Keratinocyte (primary cell): ENCODE results near the gene KBTBD8. TPM values are rescaled to one million over a fixed set of nuclear protein-coding genes. Genes with fewer than 3 reads are reported as not detected.

Experiments
- DNase-seq: peaks from one replicate; pipeline ENCODE4 v3.0.0-alpha.2; 2011; ENCODE audit warnings: low read depth, missing footprints, low spot score
- FAIRE-seq: peaks from 2 replicates; lab custom pipeline; 2011; peaks lifted over from hg19 to GRCh38; lab: Jason Lieb, UNC
- H2AFZ ChIP-seq: 2 replicates; pipeline ENCODE4 v1.6.0; 2012; ENCODE audit warnings: low read length, control low read depth, inconsistent platforms; ENCODE audit not compliant: control insufficient read depth
- H3K27ac ChIP-seq: 2 replicates; pipeline ENCODE4 v1.5.1; 2011; ENCODE audit warnings: low read length; ENCODE audit not compliant: control insufficient read depth, insufficient read depth
- H3K27me3 ChIP-seq: 3 replicates; pipeline ENCODE4 v1.6.0; 2011; ENCODE audit warnings: low read length; ENCODE audit not compliant: control insufficient read depth, insufficient read depth; ENCODE audit errors: extremely low read depth
- H3K36me3 ChIP-seq, 2 experiments: 2 replicates in 1 of 2; 3 replicates in 1 of 2; pipeline ENCODE4 v1.5.1; 2011; ENCODE audit warnings: low read length in 2 of 2, mild to moderate bottlenecking in 1 of 2; ENCODE audit not compliant: control insufficient read depth in 2 of 2, insufficient read depth in 2 of 2; ENCODE audit errors: extremely low read depth in 1 of 2
- H3K4me1 ChIP-seq: 3 replicates; pipeline ENCODE4 v1.5.1; 2011; ENCODE audit warnings: low read length; ENCODE audit not compliant: control insufficient read depth, insufficient read depth; ENCODE audit errors: extremely low read depth
- H3K4me2 ChIP-seq: 3 replicates; pipeline ENCODE4 v1.6.0; 2011; ENCODE audit warnings: low read depth, low read length; ENCODE audit not compliant: control insufficient read depth, insufficient read depth; ENCODE audit errors: extremely low read depth
- H3K4me3 ChIP-seq, 3 experiments: fragments of 200-600 bp in 1 of 3; sonication (generic) in 1 of 3; 2 replicates in 2 of 3; 3 replicates in 1 of 3; pipeline ENCODE4 v1.5.1; 2011 to 2016; ENCODE audit warnings: low read length in 3 of 3, mild to moderate bottlenecking in 3 of 3, control low read depth in 2 of 3, inconsistent platforms in 1 of 3, low read depth in 1 of 3, mixed read lengths in 1 of 3, mixed run types in 1 of 3, moderate library complexity in 1 of 3; ENCODE audit not compliant: control insufficient read depth in 2 of 3, insufficient read depth in 2 of 3; ENCODE audit errors: extremely low read depth in 1 of 3
- H3K79me2 ChIP-seq: 2 replicates; pipeline ENCODE4 v1.6.0; 2012; ENCODE audit warnings: low read length; ENCODE audit not compliant: control insufficient read depth, insufficient read depth
- H3K9ac ChIP-seq: 3 replicates; pipeline ENCODE4 v1.6.0; 2011; ENCODE audit warnings: low read length; ENCODE audit not compliant: control insufficient read depth, insufficient read depth; ENCODE audit errors: extremely low read depth
- H3K9me1 ChIP-seq: 3 replicates; pipeline ENCODE4 v1.6.0; 2011; ENCODE audit warnings: low read length; ENCODE audit not compliant: control insufficient read depth, insufficient read depth; ENCODE audit errors: extremely low read depth
- H3K9me3 ChIP-seq: 2 replicates; pipeline ENCODE4 v1.5.1; 2012; ENCODE audit warnings: low read depth, low read length; ENCODE audit not compliant: control insufficient read depth
- H4K20me1 ChIP-seq: 3 replicates; pipeline ENCODE4 v1.6.0; 2011; ENCODE audit warnings: low read length; ENCODE audit not compliant: control insufficient read depth, insufficient read depth; ENCODE audit errors: extremely low read depth
- CTCF ChIP-seq, 3 experiments: IDR thresholded peaks in 1 of 3; conservative IDR thresholded peaks in 1 of 3; optimal IDR thresholded peaks in 1 of 3; 2 replicates in 2 of 3; 3 replicates in 1 of 3; pipeline versions ENCODE3 to v1.5.1; 2011; ENCODE audit warnings: low read length in 3 of 3, mild to moderate bottlenecking in 3 of 3, moderate library complexity in 2 of 3, control low read depth in 1 of 3, inconsistent platforms in 1 of 3; ENCODE audit not compliant: insufficient read depth in 2 of 3; ENCODE audit errors: extremely low read depth in 1 of 3
- EZH2 ChIP-seq: IDR thresholded peaks from one replicate; pipeline ENCODE4 v1.6.1; 2012; ENCODE audit warnings: inconsistent platforms, mild to moderate bottlenecking, low read length, moderate library complexity
- dilution Hi-C: fragments of 300-500 bp; cut with MboI; formaldehyde crosslinking; loops from one replicate; pipeline ENCODE4 v1.7.0; 2020; ENCODE audit warnings: low sequenced_read_pairs; ENCODE audit not compliant: extremely low pct_ligation_motif_present
- polyA plus RNA-seq, 5 experiments: library from polyadenylated mRNA; depleted of rRNA in 3 of 5; stranded (reverse) in 3 of 5; stranded (forward) in 1 of 5; unstranded in 1 of 5; fragments of >200 nt; gene quantifications; 1 replicate in 1 of 5; 2 replicates in 3 of 5; 3 replicates in 1 of 5; pipeline versions ENCODE4 v1.2.1 to v1.2.3, GENCODE V29; 2011 to 2012; ENCODE audit warnings: missing spikeins in 2 of 5, low read depth in 1 of 5, low replicate concordance in 1 of 5

Gene KBTBD8
- polyA plus RNA-seq, 1 donor (not counting 4 experiments of a cell fraction or from before 2014, with no cell fraction given) = 7.5 TPM

- dilution Hi-C loops = no loop called here
- no peak for TF ChIP-seq EZH2
- no peak for TF ChIP-seq CTCF (optimal IDR thresholded peaks at IDR 0.05 in 1 of 3, IDR thresholded peaks at IDR 0.05 in 1 of 3, conservative IDR thresholded peaks at IDR 0.05 in 1 of 3; ENCODE audit: extremely low read depth in 1 of 3, insufficient read depth in 2 of 3, low read length in 3 of 3)
- FAIRE-seq = no peak
- H3K4me1 ChIP-seq = no peaks in the 10 kb centered on the region
- no peaks in the 10 kb centered on the region for H3K9me1 ChIP-seq
- H3K36me3 ChIP-seq = no peaks in the 10 kb centered on the region
- H3K27ac ChIP-seq = no peak overlapping the region
- H3K9me3 ChIP-seq = no peaks in the 10 kb centered on the region
- H2AFZ ChIP-seq = no peak overlapping the region
- no peak overlapping the region for H3K9ac ChIP-seq
- no peak overlapping the region for H3K4me3 ChIP-seq
- DNase-seq = no peak
- no peaks in the 10 kb centered on the region for H3K79me2 ChIP-seq
- H3K27me3 ChIP-seq = peaks cover 2% of the 10 kb centered on the region
- H4K20me1 ChIP-seq = no peaks in the 10 kb centered on the region
- no peak overlapping the region for H3K4me2 ChIP-seq
These were observed 35.4 kb upstream of the KBTBD8 start for GRCh38 chr3:66962664-66963063.

- Histone ChIP-seq H4K20me1 (no peaks in the 10 kb centered on the region), H3K9me3 (no peaks in the 10 kb centered on the region), H3K4me2 (no peak overlapping the region), H3K9ac (no peak overlapping the region), H3K36me3 (no peaks in the 10 kb centered on the region), H3K27ac (no peak overlapping the region), H3K27me3 (peaks cover 3% of the 10 kb centered on the region), H3K9me1 (no peaks in the 10 kb centered on the region), H2AFZ (no peak overlapping the region), H3K4me1 (peaks cover 4% of the 10 kb centered on the region), H3K79me2 (no peaks in the 10 kb centered on the region), H3K4me3 (no peak overlapping the region)
- dilution Hi-C loops = no loop called here
- TF ChIP-seq EZH2 = no peak
- no peak for FAIRE-seq
- DNase-seq = no peak
These were observed 26.9 kb upstream of the KBTBD8 start for GRCh38 chr3:66971245-66971644.

- DNase-seq (no peak), FAIRE-seq (peak; percentile 87)
- Histone ChIP-seq H3K4me3 (peak overlapping the region in 2 of 3 experiments; percentile 71 to 72), H3K27me3 (peaks cover 3% of the 10 kb centered on the region), H2AFZ (peak overlapping the region; percentile 85), H3K36me3 (no peaks in the 10 kb centered on the region), H3K79me2 (no peaks in the 10 kb centered on the region), H3K9me3 (no peaks in the 10 kb centered on the region), H3K4me1 (peaks cover 4% of the 10 kb centered on the region), H3K9me1 (no peaks in the 10 kb centered on the region), H3K9ac (no peak overlapping the region), H4K20me1 (no peaks in the 10 kb centered on the region), H3K27ac (no peak overlapping the region), H3K4me2 (peak overlapping the region; percentile 91)
- TF ChIP-seq CTCF (optimal IDR thresholded peaks at IDR 0.05 in 1 of 3, IDR thresholded peaks at IDR 0.05 in 1 of 3, conservative IDR thresholded peaks at IDR 0.05 in 1 of 3; ENCODE audit: extremely low read depth in 1 of 3, insufficient read depth in 2 of 3, low read length in 3 of 3) = peak; percentile 86 to 92 (median 90)
- TF ChIP-seq EZH2 = no peak
- dilution Hi-C loops = no loop called here
These were observed 26.1 kb upstream of the KBTBD8 start for GRCh38 chr3:66971891-66972551.
